ENCODE measurements around the gene ZNF724.
"Not testable (repeated sequence)": the region's sequence is repeated elsewhere in the genome, so short reads cannot be mapped to it uniquely, and the experiment has no call there.

DNA sequence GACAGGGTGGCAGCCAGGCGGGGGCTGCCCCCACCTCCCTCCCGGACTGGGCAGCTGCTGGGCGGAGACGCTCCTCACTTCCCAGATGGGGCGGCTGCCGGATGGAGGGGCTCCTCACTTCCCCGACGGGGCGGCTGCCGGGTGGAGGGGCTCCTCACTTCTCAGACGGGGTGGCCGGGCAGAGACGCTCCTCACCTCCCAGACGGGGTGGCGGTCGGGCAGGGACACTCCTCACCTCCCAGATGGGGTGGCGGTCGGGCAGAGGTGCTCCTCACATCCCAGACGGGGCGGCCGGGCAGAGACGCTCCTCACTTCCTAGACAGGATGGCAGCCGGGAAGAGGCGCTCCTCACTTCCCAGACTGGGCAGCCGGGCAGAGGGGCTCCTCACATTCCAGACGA is 39.8 kb upstream of the ZNF724 start:
- TF ChIP-seq POLR2AphosphoS5, EP300, POLR2A (IDR thresholded peaks at IDR 0.05): not testable (repeated sequence)
- TF ChIP-seq, protein P1, sequence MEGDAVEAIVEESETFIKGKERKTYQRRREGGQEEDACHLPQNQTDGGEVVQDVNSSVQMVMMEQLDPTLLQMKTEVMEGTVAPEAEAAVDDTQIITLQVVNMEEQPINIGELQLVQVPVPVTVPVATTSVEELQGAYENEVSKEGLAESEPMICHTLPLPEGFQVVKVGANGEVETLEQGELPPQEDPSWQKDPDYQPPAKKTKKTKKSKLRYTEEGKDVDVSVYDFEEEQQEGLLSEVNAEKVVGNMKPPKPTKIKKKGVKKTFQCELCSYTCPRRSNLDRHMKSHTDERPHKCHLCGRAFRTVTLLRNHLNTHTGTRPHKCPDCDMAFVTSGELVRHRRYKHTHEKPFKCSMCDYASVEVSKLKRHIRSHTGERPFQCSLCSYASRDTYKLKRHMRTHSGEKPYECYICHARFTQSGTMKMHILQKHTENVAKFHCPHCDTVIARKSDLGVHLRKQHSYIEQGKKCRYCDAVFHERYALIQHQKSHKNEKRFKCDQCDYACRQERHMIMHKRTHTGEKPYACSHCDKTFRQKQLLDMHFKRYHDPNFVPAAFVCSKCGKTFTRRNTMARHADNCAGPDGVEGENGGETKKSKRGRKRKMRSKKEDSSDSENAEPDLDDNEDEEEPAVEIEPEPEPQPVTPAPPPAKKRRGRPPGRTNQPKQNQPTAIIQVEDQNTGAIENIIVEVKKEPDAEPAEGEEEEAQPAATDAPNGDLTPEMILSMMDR (IDR thresholded peaks at IDR 0.05): not testable (repeated sequence)
